GM21367 (cell line): Measurements from ENCODE around the gene TBC1D14.

Source experiments
- ATAC-seq: cut with Tn5 transposase; IDR thresholded peaks from one replicate; pipeline ENCODE4 v1.9.1; 2021; ENCODE audit not compliant: unreplicated experiment

The TBC1D14 gene

GRCh38 chr4:6909113-6909969 is at the start of gene TBC1D14:
TBC1D14 (plus strand) TSS chr4:6909826; CDS start chr4:6923390, 13,564 bp downstream.
- peak; percentile 82 for ATAC-seq

GRCh38 chr4:6868386-6868785 is 41.2 kb upstream of the TBC1D14 start:
- no peak for ATAC-seq

- no peak for ATAC-seq
Measured at GRCh38 chr4:6869944-6870343, 39.7 kb upstream of the TBC1D14 start.

- no peak for ATAC-seq
Measured at GRCh38 chr4:6873291-6873690, 36.3 kb upstream of the TBC1D14 start.

- no peak for ATAC-seq
Measured at GRCh38 chr4:6873792-6874461, 35.7 kb upstream of the TBC1D14 start.

- no peak for ATAC-seq
Measured at GRCh38 chr4:6874981-6875380, 34.6 kb upstream of the TBC1D14 start.

GRCh38 chr4:6875431-6875831 is 34.2 kb upstream of the TBC1D14 start:
- ATAC-seq, result no peak

- ATAC-seq, result no peak
Measured at GRCh38 chr4:6876440-6876839, 33.2 kb upstream of the TBC1D14 start.

- ATAC-seq, result no peak
Measured at GRCh38 chr4:6877067-6877466, 32.6 kb upstream of the TBC1D14 start.

- no peak for ATAC-seq
Measured at GRCh38 chr4:6878451-6879059, 31.1 kb upstream of the TBC1D14 start.

GRCh38 chr4:6880691-6881090 is 28.9 kb upstream of the TBC1D14 start:
- no peak for ATAC-seq

GRCh38 chr4:6881908-6882307 is 27.7 kb upstream of the TBC1D14 start:
- ATAC-seq, result no peak

GRCh38 chr4:6884341-6884870 is 25.2 kb upstream of the TBC1D14 start:
- ATAC-seq, result no peak

GRCh38 chr4:6885953-6886557 is 23.6 kb upstream of the TBC1D14 start:
- ATAC-seq, result peak; percentile 48

GRCh38 chr4:6886886-6887285 is 22.7 kb upstream of the TBC1D14 start:
- no peak for ATAC-seq

- ATAC-seq, result no peak
Measured at GRCh38 chr4:6887591-6888371, 21.8 kb upstream of the TBC1D14 start.

GRCh38 chr4:6888506-6889071 is 21.0 kb upstream of the TBC1D14 start:
- ATAC-seq, result no peak

GRCh38 chr4:6889101-6889735 is 20.4 kb upstream of the TBC1D14 start:
- no peak for ATAC-seq

GRCh38 chr4:6889736-6890324 is 19.8 kb upstream of the TBC1D14 start:
- no peak for ATAC-seq
